ENCODE data around the gene DAB2IP. TPM values are rescaled to one million over a fixed set of nuclear protein-coding genes. Genes with fewer than 3 reads are reported as not detected.
A peak's percentile ranks its signal among the peaks of the same experiment; 100 is the strongest.
"Not testable (repeated sequence)": the region's sequence is repeated elsewhere in the genome, so short reads cannot be mapped to it uniquely, and the experiment has no call there.

The DAB2IP gene
- not detected for polyA plus RNA-seq

GRCh38 chr9:121651295-121652020, at the start of gene DAB2IP:
Gene DAB2IP, plus strand, starts transcription at chr9:121651634. Its CDS starts 142 bp downstream, at chr9:121651776.
- peaks cover 6 to 16% (median 13%) of the 10 kb centered on the region in 3 donors for H3K4me1 Mint-ChIP-seq
- H3K27ac Mint-ChIP-seq: no peak within 1 kb of the TSS
- no peaks in the 10 kb centered on the region for H3K36me3 Mint-ChIP-seq
- peak within 1 kb of the TSS; percentile 60 to 83 (median 68) for H3K4me3 Mint-ChIP-seq
- peaks cover 38% of the 10 kb centered on the region for H3K27me3 Mint-ChIP-seq
- H3K9me3 Mint-ChIP-seq: no peaks in the 10 kb centered on the region

- Mint-ChIP-seq H3K4me3 (no peak overlapping the region), H3K9me3 (peaks cover 0 to 2% (median 0%) of the 10 kb centered on the region in 3 donors), H3K36me3 (no peaks in the 10 kb centered on the region), H3K27ac (no peak overlapping the region), H3K27me3 (peaks cover 39% of the 10 kb centered on the region), H3K4me1 (no peaks in the 10 kb centered on the region)
Observed at GRCh38 chr9:121603028-121603427, 48.4 kb upstream of the DAB2IP start.

DNA sequence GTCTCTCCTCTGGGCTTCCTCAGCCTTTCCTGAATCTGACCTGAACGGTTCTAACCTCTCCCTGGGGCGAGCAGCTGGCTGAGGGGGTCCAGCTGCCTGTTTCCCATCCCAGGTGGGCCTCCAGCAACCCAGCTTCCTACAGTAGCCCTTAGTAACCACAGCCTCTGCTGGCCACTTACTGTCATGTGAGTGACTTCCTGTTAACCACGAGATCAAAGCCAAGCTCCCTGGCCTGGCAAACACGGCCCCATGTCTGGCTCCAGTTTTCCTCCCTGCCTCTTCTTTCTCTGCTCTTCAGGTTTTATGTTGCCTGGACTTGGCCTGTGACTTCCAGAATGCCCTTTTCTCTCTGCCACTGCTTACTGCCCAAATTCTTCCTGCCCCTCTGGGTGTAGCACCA, 47.2 kb upstream of the DAB2IP start:
- no peak overlapping the region for H3K4me3 Mint-ChIP-seq
- peaks cover 38% of the 10 kb centered on the region for H3K27me3 Mint-ChIP-seq

DNA sequence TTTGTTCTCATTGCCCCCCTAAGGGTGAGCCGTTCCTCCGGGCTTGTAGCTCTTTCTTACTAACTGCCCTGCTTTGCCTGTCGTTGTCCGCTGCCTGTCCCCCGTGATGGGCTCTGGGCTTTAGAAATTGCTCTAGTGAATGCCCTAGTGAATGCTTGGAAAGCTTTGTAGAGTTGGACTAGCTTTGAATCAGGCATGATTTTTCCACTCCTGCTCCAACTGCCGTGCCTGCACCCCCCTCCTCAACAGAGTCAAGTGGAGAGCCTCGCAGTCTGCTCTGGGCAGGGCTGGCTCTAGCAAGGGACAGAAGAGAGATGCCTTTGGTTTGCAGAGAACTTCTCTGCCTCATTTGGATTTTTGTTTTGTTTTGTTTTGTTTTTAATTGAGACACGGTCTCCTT, 46.8 kb upstream of the DAB2IP start:
- H3K27ac Mint-ChIP-seq: no peak overlapping the region
- H3K36me3 Mint-ChIP-seq: no peaks in the 10 kb centered on the region
- H3K27me3 Mint-ChIP-seq: peaks cover 39% of the 10 kb centered on the region
- H3K4me3 Mint-ChIP-seq: no peak overlapping the region
- peaks cover 0 to 2% (median 0%) of the 10 kb centered on the region in 3 donors for H3K9me3 Mint-ChIP-seq
- no peaks in the 10 kb centered on the region for H3K4me1 Mint-ChIP-seq

More for the DNA sequence above, 47.2 kb upstream of the DAB2IP start:
- H3K4me1 Mint-ChIP-seq: no peaks in the 10 kb centered on the region
- H3K9me3 Mint-ChIP-seq: peaks cover 0 to 2% (median 0%) of the 10 kb centered on the region in 3 donors
- no peaks in the 10 kb centered on the region for H3K36me3 Mint-ChIP-seq
- no peak overlapping the region for H3K27ac Mint-ChIP-seq

DNA sequence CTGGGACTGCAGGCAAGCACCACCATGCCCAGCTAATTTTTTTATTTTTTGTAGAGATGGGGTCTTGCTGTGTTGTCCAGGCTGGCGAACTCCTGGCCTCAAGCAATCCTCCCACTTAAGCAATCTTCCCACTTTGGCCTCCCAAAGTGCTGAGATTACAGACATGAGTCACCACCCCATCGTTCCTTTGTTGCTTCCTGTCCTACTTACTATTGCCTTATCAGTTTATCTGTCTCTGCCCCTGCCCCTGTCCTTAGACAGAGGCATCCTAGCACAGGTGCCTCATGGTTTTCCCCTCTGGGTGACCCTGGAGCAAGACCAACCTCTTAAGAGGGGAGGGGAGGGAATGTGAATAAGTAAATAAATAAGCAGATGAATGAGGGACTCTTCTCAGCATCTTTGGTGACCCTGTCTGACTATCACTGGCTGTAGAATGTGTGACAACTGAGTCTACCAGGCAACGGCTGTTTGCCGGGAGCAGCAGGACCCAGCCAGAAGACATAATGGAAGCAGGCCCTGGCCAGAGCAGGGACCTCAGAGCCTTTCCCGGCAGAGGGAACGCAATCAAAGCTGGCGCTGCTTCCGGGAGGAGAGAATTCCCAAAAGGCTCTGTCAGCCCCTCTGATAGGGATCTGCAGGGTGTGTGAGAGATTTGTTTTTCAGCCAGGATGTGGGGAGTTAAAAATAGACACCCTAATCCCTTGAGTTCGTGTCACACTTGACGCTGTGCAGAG, 43.8 kb upstream of the DAB2IP start:
- Mint-ChIP-seq H3K36me3 (no peaks in the 10 kb centered on the region), H3K4me1 (peaks cover 0 to 4% (median 4%) of the 10 kb centered on the region in 3 donors), H3K9me3 (no peaks in the 10 kb centered on the region), H3K27me3 (peaks cover 41% of the 10 kb centered on the region), H3K4me3 (no peak overlapping the region), H3K27ac (peak overlapping the region in 1 of 3 donors; percentile 39)

DNA sequence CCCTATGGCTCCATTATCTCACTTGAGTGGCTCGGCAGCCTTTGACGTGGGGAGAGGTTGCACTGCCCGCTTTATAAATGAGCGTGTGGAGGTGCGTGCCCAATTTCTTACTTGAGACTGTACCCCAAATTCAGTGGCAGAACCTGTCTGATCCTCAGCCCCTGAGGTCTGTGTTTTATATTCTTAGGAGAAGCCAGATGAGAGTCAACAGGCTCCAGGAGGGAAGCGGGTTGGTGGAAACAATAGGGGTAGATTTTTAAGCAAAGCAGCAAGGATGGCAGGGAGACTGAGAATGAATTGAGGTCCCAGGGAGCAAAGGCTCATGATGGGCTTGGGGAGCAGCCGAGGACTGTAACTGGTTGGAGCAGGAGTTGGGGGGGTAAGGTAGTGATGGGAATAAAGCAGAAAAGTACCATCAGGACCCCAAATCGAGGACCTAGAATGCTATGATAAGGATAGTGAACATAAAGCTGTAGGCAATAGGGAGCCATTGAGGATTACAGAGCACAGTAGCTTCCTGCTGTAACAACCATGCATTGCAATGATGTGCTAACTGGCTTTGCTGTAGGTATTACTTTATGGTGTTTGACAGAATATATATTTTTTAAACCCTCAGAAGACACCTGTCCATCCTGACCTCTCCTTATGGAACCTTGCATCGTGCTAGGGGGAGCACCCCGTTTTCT, 43.1 kb upstream of the DAB2IP start:
- H3K9me3 Mint-ChIP-seq: no peaks in the 10 kb centered on the region
- H3K27ac Mint-ChIP-seq: no peak overlapping the region
- H3K27me3 Mint-ChIP-seq: peaks cover 38% of the 10 kb centered on the region
- no peaks in the 10 kb centered on the region for H3K36me3 Mint-ChIP-seq
- H3K4me3 Mint-ChIP-seq: no peak overlapping the region
- peaks cover under 1 to 8% (median 8%) of the 10 kb centered on the region in 3 donors for H3K4me1 Mint-ChIP-seq

- H3K27ac Mint-ChIP-seq: no peak overlapping the region
- H3K4me1 Mint-ChIP-seq: peaks cover 2 to 13% (median 12%) of the 10 kb centered on the region in 3 donors
- no peaks in the 10 kb centered on the region for H3K9me3 Mint-ChIP-seq
- H3K27me3 Mint-ChIP-seq: peaks cover 38% of the 10 kb centered on the region
- H3K4me3 Mint-ChIP-seq: no peak overlapping the region
- no peaks in the 10 kb centered on the region for H3K36me3 Mint-ChIP-seq
Observed at GRCh38 chr9:121609822-121610637, 41.4 kb upstream of the DAB2IP start.

- Mint-ChIP-seq H3K9me3 (peaks cover 0 to 1% (median 0%) of the 10 kb centered on the region in 3 donors), H3K4me3 (no peak overlapping the region), H3K4me1 (peaks cover 2 to 13% (median 12%) of the 10 kb centered on the region in 3 donors)
Observed at GRCh38 chr9:121610638-121610953, 40.8 kb upstream of the DAB2IP start.

GRCh38 chr9:121612511-121612998, 38.9 kb upstream of the DAB2IP start:
- Mint-ChIP-seq H3K4me3 (no peak overlapping the region), H3K36me3 (no peaks in the 10 kb centered on the region), H3K27ac (no peak overlapping the region), H3K27me3 (peaks cover 41% of the 10 kb centered on the region), H3K4me1 (peaks cover 2 to 13% (median 12%) of the 10 kb centered on the region in 3 donors), H3K9me3 (peaks cover 0 to 1% (median 0%) of the 10 kb centered on the region in 3 donors)

More at GRCh38 chr9:121610638-121610953, 40.8 kb upstream of the DAB2IP start:
- peaks cover 34% of the 10 kb centered on the region for H3K27me3 Mint-ChIP-seq
- H3K36me3 Mint-ChIP-seq: no peaks in the 10 kb centered on the region
- H3K27ac Mint-ChIP-seq: no peak overlapping the region

GRCh38 chr9:121613009-121613752, 38.3 kb upstream of the DAB2IP start:
- H3K9me3 Mint-ChIP-seq: peaks cover 0 to 1% (median 0%) of the 10 kb centered on the region in 3 donors
- no peaks in the 10 kb centered on the region for H3K36me3 Mint-ChIP-seq
- peak overlapping the region in 2 of 4 donors; percentile 34 to 38 for H3K4me3 Mint-ChIP-seq
- peaks cover 42% of the 10 kb centered on the region for H3K27me3 Mint-ChIP-seq
- H3K27ac Mint-ChIP-seq: no peak overlapping the region
- peaks cover 2 to 13% (median 12%) of the 10 kb centered on the region in 3 donors for H3K4me1 Mint-ChIP-seq

- peaks cover 2 to 13% (median 12%) of the 10 kb centered on the region in 3 donors for H3K4me1 Mint-ChIP-seq
- H3K27ac Mint-ChIP-seq: no peak overlapping the region
- peaks cover 30% of the 10 kb centered on the region for H3K27me3 Mint-ChIP-seq
Observed at GRCh38 chr9:121616123-121616755, 35.2 kb upstream of the DAB2IP start.

GRCh38 chr9:121618504-121618903, 32.9 kb upstream of the DAB2IP start:
- Mint-ChIP-seq H3K4me3 (no peak overlapping the region), H3K27ac (no peak overlapping the region), H3K4me1 (peaks cover under 1 to 3% (median 1%) of the 10 kb centered on the region in 3 donors), H3K36me3 (no peaks in the 10 kb centered on the region), H3K27me3 (peaks cover 20% of the 10 kb centered on the region), H3K9me3 (peaks cover 0 to 1% (median 0%) of the 10 kb centered on the region in 3 donors)

More at GRCh38 chr9:121616123-121616755, 35.2 kb upstream of the DAB2IP start:
- no peak overlapping the region for H3K4me3 Mint-ChIP-seq
- H3K9me3 Mint-ChIP-seq: peaks cover 0 to 1% (median 0%) of the 10 kb centered on the region in 3 donors
- no peaks in the 10 kb centered on the region for H3K36me3 Mint-ChIP-seq

DNA sequence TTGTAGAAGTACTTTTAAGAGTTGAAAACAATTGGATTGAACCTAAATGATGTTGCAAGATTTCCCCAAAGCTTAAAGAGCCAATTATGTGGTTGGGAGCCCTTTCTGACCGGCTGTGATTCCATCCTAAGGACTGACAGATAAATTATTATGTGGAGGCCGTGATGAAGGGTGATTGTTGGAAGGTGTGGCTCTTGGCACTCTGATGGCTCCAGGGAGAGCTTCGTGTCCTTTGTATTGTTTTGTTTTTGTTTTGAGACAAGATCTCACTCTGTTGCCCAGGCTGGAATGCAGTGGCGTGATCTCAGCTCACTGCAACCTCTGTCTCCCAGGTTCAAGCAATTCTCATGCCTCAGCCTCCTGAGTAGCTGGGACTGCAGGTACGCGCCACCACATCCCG, 32.5 kb upstream of the DAB2IP start:
- H3K4me3 Mint-ChIP-seq: peak overlapping the region in 1 of 4 donors; percentile 54
- H3K9me3 Mint-ChIP-seq: not testable (repeated sequence)

More for the DNA sequence above, 32.5 kb upstream of the DAB2IP start:
- not testable (repeated sequence) for H3K36me3 Mint-ChIP-seq, H3K4me1 Mint-ChIP-seq, H3K27ac Mint-ChIP-seq
- H3K27me3 Mint-ChIP-seq: peaks cover 18% of the 10 kb centered on the region

Data from IgD-negative memory B cell (primary cell).